A549 treated with AZD9567 at 1 μM for 4 hours (cell line): ENCODE data around the gene IRAK2. TPM values are rescaled to one million over a fixed set of nuclear protein-coding genes. Genes with fewer than 3 reads are reported as not detected.

Source experiments
- total RNA-seq: library from RNA; stranded (reverse); fragments of 200-300 nt; extraction: Qiagen RNA extraction; gene quantifications from 5 replicates; pipeline ENCODE4 v1.2.3, GENCODE V29; 2022; ENCODE audit not compliant: insufficient read depth

IRAK2 gene
- 12.7 to 17.5 TPM (median 14.8 TPM) in 5 replicates for total RNA-seq

DNA sequence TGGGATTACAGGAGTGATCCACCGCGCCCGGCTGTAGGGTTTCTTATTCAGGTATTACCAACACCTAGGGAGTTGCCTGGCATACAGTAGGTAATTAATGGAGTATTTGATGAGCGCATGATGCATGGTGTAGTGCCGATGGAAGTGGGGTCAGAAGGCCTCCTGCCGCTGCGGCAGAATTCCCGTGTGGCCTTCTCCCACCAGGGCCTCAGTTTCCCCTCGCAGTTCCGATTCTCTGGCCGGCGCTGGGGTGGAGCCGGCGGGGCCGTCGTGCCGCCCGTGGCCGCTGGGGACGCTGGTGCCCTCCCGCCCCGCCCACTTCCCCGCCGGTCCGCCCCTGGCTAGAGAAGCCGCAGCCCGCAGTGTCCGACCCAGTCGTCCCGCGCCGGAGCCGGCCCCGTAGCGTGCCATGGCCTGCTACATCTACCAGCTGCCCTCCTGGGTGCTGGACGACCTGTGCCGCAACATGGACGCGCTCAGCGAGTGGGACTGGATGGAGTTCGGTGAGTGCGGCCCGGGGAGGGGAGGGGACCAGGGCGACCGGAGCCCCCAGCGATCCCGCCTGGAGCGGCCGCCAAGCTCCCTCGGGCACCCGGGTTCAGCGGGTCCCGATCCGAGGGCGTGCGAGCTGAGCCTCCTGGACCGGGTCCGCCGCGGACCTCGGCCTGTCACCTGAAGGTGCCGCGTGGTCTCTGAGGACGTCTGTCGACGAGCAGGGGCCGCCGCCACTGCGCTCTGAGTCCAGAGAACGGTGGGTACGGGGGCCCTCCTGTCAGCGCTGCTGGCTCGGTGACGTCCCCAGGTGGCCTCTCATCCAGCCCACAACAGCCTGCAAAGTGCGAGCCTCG lies at the start of gene IRAK2:
Gene IRAK2, plus strand, starts transcription at position 374 of the 848 bp plus-strand sequence. Its CDS starts 36 bp downstream, at position 410.

GRCh38 chr3:10115326-10116137 lies 49.2 kb upstream of the IRAK2 start, which contains the start of gene BRK1:
Gene BRK1, plus strand, starts transcription at chr3:10115675. Its CDS starts 27 bp downstream, at chr3:10115702.

DNA sequence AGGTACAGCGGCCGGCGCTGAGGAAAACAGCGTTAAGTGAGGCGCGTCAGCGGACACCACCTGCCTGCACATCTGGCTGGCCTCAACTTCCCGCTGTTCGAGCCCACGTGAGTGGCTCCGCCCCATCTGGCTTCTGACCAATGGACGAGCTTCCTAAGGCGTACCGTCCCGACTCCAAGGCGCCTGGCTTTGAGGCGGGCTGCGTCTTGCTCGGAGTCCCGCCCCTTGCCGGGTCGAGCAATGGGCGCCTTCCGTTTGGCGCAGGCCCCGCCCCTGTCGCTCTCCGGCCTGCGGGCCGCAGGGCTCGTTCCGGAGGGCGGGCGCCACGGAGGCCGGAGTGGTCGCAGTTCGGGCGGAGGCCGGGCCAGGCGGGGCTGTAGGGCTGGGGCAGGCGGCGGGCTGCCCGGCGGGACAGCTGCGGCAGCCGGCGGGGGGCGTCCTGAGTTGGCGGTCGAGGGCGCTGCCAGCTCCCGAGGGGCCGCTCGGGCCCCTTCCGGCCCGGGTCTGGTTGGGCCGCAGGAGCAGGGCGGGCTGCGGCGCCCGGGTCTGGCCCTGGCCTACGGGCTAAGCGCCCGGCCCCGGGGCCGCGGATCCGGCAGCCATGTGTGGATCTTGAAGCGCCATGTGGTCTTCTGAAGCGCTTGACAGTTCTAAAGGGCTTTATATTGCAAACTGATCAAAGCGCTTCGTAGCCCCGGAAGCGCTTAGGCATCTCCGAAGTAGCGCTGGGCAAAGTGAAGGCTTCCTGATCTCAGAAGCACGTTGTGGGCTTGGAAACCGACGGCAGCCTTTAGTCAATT lies 83.7 kb downstream of the IRAK2 start, which contains the start of gene TATDN2:
Gene TATDN2, plus strand, starts transcription at position 276 of the 800 bp plus-strand sequence. CDS start 742 bp downstream, outside the sequence.

GRCh38 chr3:10292505-10293419 lies 128.0 kb downstream of the IRAK2 start, which contains the start of gene GHRL:
Gene GHRL, minus strand, starts transcription at chr3:10292947. Its CDS starts 2,767 bp downstream, at chr3:10290180.

Other genes with a start within 250 kb of the IRAK2 start
- 22.3 to 27.2 TPM (median 22.6 TPM) in 5 replicates for gene IL17RC, start 247.8 kb upstream of the IRAK2 start, total RNA-seq
- gene CRELD1, start 231.1 kb upstream of the IRAK2 start, total RNA-seq = 11.5 to 14.6 TPM (median 12.6 TPM) in 5 replicates
- gene PRRT3, start 212.5 kb upstream of the IRAK2 start, total RNA-seq = 0.51 to 1.7 TPM (median 1.6 TPM) in 5 replicates
- 109 to 127 TPM (median 120 TPM) in 5 replicates for gene EMC3, start 178.1 kb upstream of the IRAK2 start, total RNA-seq
- gene FANCD2, start 138.5 kb upstream of the IRAK2 start, total RNA-seq = 18.2 to 20.8 TPM (median 18.5 TPM) in 5 replicates
- not detected in 5 replicates for gene FANCD2OS, start 56.7 kb upstream of the IRAK2 start, total RNA-seq
- gene BRK1, start 49.2 kb upstream of the IRAK2 start, total RNA-seq = 167 to 179 TPM (median 172 TPM) in 5 replicates
- gene VHL, start 23.1 kb upstream of the IRAK2 start, total RNA-seq = 28.9 to 33.7 TPM (median 31.3 TPM) in 5 replicates
- 31.8 to 37.1 TPM (median 32.1 TPM) in 5 replicates for gene TATDN2, start 83.5 kb downstream of the IRAK2 start, total RNA-seq
- gene GHRL, start 128.0 kb downstream of the IRAK2 start, total RNA-seq = 0.06 TPM in 1 of 5 replicates, not detected in the others
- gene SEC13, start 156.2 kb downstream of the IRAK2 start, total RNA-seq = 203 to 217 TPM (median 214 TPM) in 5 replicates